Fibroblast of the aortic adventitia (primary cell): ENCODE measurements around the gene SCN8A. TPM values are rescaled to one million over a fixed set of nuclear protein-coding genes. Genes with fewer than 3 reads are reported as not detected.

ENCODE experiments used
- DNase-seq: peaks from one replicate; pipeline ENCODE4 v3.0.0-alpha.2; 2010; ENCODE audit warnings: low read depth
- H3K4me3 ChIP-seq: 2 replicates; pipeline ENCODE4 v1.5.1; 2011; ENCODE audit warnings: low read depth, mild to moderate bottlenecking, control low read depth, low read length, moderate library complexity
- CTCF ChIP-seq: IDR thresholded peaks from 2 replicates; pipeline ENCODE4 v1.5.1; 2011; ENCODE audit warnings: mild to moderate bottlenecking, low read length, control low read depth, inconsistent platforms; ENCODE audit not compliant: insufficient read depth
- total RNA-seq: library from RNA; depleted of rRNA; stranded (reverse); fragments of >200 nt; gene quantifications from 2 replicates; pipeline ENCODE4 v1.2.3, GENCODE V29; 2012; ENCODE audit warnings: low replicate concordance

Gene SCN8A
- total RNA-seq, 1 donor, result 7.9 TPM

GRCh38 chr12:51752234-51752889 is 161.3 kb downstream of the SCN8A start:
- H3K4me3 ChIP-seq, result no peak overlapping the region
- TF ChIP-seq CTCF, result no peak
- peak; percentile 92 for DNase-seq

- DNase-seq, result no peak
- TF ChIP-seq CTCF, result no peak
Observed at GRCh38 chr12:51753980-51754675, 163.1 kb downstream of the SCN8A start.

GRCh38 chr12:51755251-51755650 is 164.2 kb downstream of the SCN8A start:
- no peak for TF ChIP-seq CTCF
- DNase-seq, result no peak
- H3K4me3 ChIP-seq, result no peak overlapping the region

More at GRCh38 chr12:51753980-51754675, 163.1 kb downstream of the SCN8A start:
- no peak overlapping the region for H3K4me3 ChIP-seq

- H3K4me3 ChIP-seq, result no peak overlapping the region
- no peak for TF ChIP-seq CTCF
- peak; percentile 3 for DNase-seq
Observed at GRCh38 chr12:51759175-51759574, 168.1 kb downstream of the SCN8A start.

GRCh38 chr12:51759695-51760094 is 168.7 kb downstream of the SCN8A start:
- H3K4me3 ChIP-seq, result no peak overlapping the region
- DNase-seq, result no peak
- no peak for TF ChIP-seq CTCF

GRCh38 chr12:51760231-51760630 is 169.2 kb downstream of the SCN8A start:
- H3K4me3 ChIP-seq, result no peak overlapping the region
- TF ChIP-seq CTCF, result no peak
- DNase-seq, result no peak
